H4 (cell line): ENCODE measurements around the gene PRAMEF12. TPM values are rescaled to one million over a fixed set of nuclear protein-coding genes. Genes with fewer than 3 reads are reported as not detected.
"Not testable (repeated sequence)": the region's sequence is repeated elsewhere in the genome, so short reads cannot be mapped to it uniquely, and the experiment has no call there.

ENCODE experiments used
- DNase-seq: peaks from one replicate; pipeline ENCODE4 v3.0.0-alpha.2; 2015; ENCODE audit warnings: low spot score
- total RNA-seq: library from RNA; depleted of rRNA; stranded (reverse); fragments of >200 nt; shearing (Covaris generic); gene quantifications from 2 replicates; pipeline ENCODE4 v1.2.3, GENCODE V29; 2014; rRNA removed

The PRAMEF12 gene
- total RNA-seq: not detected in 2 replicates

- no peak for DNase-seq
Observed at GRCh38 chr1:12773438-12773837, at the start of gene PRAMEF12. Gene PRAMEF12 (plus strand): TSS chr1:12773738. CDS start chr1:12774868, 1,130 bp downstream.

- no peak for DNase-seq
Observed at GRCh38 chr1:12728391-12728790, 45.1 kb upstream of the PRAMEF12 start.

- DNase-seq: no peak
Observed at GRCh38 chr1:12730156-12730555, 43.4 kb upstream of the PRAMEF12 start.

- not testable (repeated sequence) for DNase-seq
Observed at GRCh38 chr1:12731084-12731483, 42.5 kb upstream of the PRAMEF12 start.

GRCh38 chr1:12734651-12735050 is 38.9 kb upstream of the PRAMEF12 start:
- no peak for DNase-seq

- no peak for DNase-seq
Observed at GRCh38 chr1:12738934-12739333, 34.6 kb upstream of the PRAMEF12 start.

- DNase-seq: no peak
Observed at GRCh38 chr1:12739613-12740012, 33.9 kb upstream of the PRAMEF12 start.

GRCh38 chr1:12741946-12742345 is 31.6 kb upstream of the PRAMEF12 start:
- DNase-seq: no peak

GRCh38 chr1:12745126-12745991 is 28.2 kb upstream of the PRAMEF12 start:
- no peak for DNase-seq

- no peak for DNase-seq
Observed at GRCh38 chr1:12745992-12746323, 27.6 kb upstream of the PRAMEF12 start, which contains the start of gene CFAP107. Gene CFAP107 (plus strand): TSS chr1:12746200. CDS start chr1:12746431, 231 bp downstream.

- no peak for DNase-seq
Observed at GRCh38 chr1:12748778-12749355, 24.7 kb upstream of the PRAMEF12 start.

GRCh38 chr1:12754738-12755137 is 18.8 kb upstream of the PRAMEF12 start:
- DNase-seq: no peak

GRCh38 chr1:12756273-12756672 is 17.3 kb upstream of the PRAMEF12 start:
- DNase-seq: no peak

- DNase-seq: no peak
Observed at GRCh38 chr1:12756768-12757413, 16.6 kb upstream of the PRAMEF12 start.

- no peak for DNase-seq
Observed at GRCh38 chr1:12757836-12758235, 15.7 kb upstream of the PRAMEF12 start.

GRCh38 chr1:12760256-12760795 is 13.2 kb upstream of the PRAMEF12 start:
- no peak for DNase-seq

GRCh38 chr1:12761781-12762180 is 11.8 kb upstream of the PRAMEF12 start:
- DNase-seq: no peak

- no peak for DNase-seq
Observed at GRCh38 chr1:12762766-12763165, 10.8 kb upstream of the PRAMEF12 start.

- no peak for DNase-seq
Observed at GRCh38 chr1:12763479-12763878, 10.1 kb upstream of the PRAMEF12 start.

- DNase-seq: no peak
Observed at GRCh38 chr1:12764016-12764415, 9.5 kb upstream of the PRAMEF12 start.

GRCh38 chr1:12769031-12769430 is 4.5 kb upstream of the PRAMEF12 start:
- DNase-seq: no peak

- no peak for DNase-seq
Observed at GRCh38 chr1:12769976-12770505, 3.5 kb upstream of the PRAMEF12 start.
